ENCODE data around the gene CD48.

Gene CD48

DNA sequence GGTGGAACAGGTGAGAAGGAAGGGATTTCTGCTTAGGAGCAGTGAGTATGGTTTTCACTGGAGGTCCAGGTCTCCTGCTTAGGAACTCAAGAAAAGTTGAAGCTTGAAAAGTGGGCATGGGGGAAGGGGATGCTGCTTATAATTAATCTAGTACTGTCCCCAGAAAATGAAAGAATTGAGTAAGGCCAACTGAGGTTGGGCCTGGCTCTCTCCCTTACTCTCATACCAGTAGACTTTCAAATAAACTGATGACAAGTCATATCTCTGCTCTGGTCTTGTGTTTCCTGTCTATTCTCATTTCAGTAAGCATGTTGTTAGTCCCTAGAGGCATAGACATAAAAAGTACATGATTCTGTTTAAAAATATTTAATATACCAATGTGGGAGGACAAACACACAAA is 26.4 kb downstream of the CD48 start:
- Mint-ChIP-seq H3K27me3 (no peaks in the 10 kb centered on the region), H3K4me1 (ENCODE audit: low read depth) (peaks cover 92% of the 10 kb centered on the region), H3K27ac (peak overlapping the region; percentile 96), H3K9me3 (peaks cover 5% of the 10 kb centered on the region), H3K4me3 (peak overlapping the region; percentile 21), H3K36me3 (ENCODE audit: low read depth) (peaks cover 100% of the 10 kb centered on the region)
- DNase-seq, result no peak

- Mint-ChIP-seq H3K27ac (peak overlapping the region; percentile 96), H3K36me3 (ENCODE audit: low read depth) (peaks cover 98% of the 10 kb centered on the region), H3K4me3 (peak overlapping the region; percentile 49), H3K4me1 (ENCODE audit: low read depth) (peaks cover 75% of the 10 kb centered on the region), H3K27me3 (no peaks in the 10 kb centered on the region), H3K9me3 (peaks cover 5% of the 10 kb centered on the region)
- DNase-seq, result no peak
Observed at GRCh38 chr1:160682983-160683865, 28.4 kb downstream of the CD48 start.

DNA sequence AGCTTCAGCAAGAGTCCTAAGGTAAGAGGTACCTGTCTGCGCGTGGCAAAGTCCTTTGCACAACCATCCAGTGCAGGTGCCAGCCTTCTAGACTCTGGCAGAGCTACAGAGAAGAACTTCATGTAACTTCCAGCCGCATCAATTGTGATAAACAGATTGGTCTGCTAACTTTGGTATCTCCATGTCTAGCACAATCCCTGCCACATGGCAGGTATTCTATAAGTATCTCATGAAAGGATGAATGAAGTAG is 29.8 kb downstream of the CD48 start:
- Mint-ChIP-seq H3K27me3 (no peaks in the 10 kb centered on the region), H3K4me3 (no peak overlapping the region), H3K4me1 (ENCODE audit: low read depth) (peaks cover 71% of the 10 kb centered on the region), H3K27ac (peak overlapping the region; percentile 96), H3K9me3 (peaks cover 2% of the 10 kb centered on the region), H3K36me3 (ENCODE audit: low read depth) (peaks cover 98% of the 10 kb centered on the region)
- no peak for DNase-seq

GRCh38 chr1:160681066-160681890 is 30.3 kb downstream of the CD48 start:
- Mint-ChIP-seq H3K4me1 (ENCODE audit: low read depth) (peaks cover 68% of the 10 kb centered on the region), H3K36me3 (ENCODE audit: low read depth) (peaks cover 96% of the 10 kb centered on the region), H3K27me3 (no peaks in the 10 kb centered on the region), H3K27ac (peak overlapping the region; percentile 96), H3K9me3 (no peaks in the 10 kb centered on the region), H3K4me3 (no peak overlapping the region)
- peak; percentile 87 for DNase-seq

DNA sequence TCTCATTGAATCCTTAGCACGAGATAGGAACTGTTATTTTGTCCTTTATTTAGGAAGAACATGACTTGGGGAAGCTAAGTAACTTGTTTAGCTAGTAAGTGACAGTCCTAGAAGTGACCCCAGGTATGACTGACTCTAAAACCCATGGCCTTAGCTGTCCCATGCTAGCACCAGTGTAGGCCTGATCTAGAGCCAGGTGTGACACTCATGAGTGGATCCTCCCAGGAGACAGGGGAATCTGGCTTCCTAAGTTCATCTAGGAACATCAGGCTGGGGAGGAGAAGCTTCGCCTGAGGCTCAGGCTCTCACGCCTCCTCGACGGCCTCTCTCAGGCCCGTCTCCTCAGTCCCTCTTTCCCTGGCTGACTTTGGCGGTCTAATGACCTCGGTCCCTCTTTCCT is 31.2 kb downstream of the CD48 start:
- Mint-ChIP-seq H3K36me3 (ENCODE audit: low read depth) (peaks cover 92% of the 10 kb centered on the region), H3K4me3 (no peak overlapping the region), H3K9me3 (no peaks in the 10 kb centered on the region), H3K4me1 (ENCODE audit: low read depth) (peaks cover 65% of the 10 kb centered on the region), H3K27me3 (no peaks in the 10 kb centered on the region), H3K27ac (peak overlapping the region; percentile 96)
- DNase-seq, result no peak

DNA sequence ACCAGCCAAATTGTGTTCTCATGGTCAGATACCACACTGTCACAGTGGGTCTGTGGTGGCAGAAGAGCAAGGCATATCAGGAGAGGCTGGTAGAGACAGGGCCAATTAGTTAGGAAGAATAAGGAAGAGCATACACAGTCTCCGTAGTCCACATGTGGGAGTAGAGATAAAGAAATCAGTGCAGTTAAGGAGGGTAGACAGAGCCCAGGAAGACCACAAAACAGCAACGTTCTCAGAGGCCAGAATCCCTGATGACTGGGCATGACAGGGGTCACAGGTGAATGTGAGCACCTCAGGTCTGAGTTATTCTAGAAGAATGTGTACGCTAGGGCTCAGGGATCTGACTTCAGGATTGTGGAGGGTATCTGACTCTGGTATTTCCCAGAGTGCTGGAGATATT is 31.7 kb downstream of the CD48 start:
- H3K36me3 Mint-ChIP-seq (ENCODE audit: low read depth), result peaks cover 87% of the 10 kb centered on the region
- H3K9me3 Mint-ChIP-seq, result no peaks in the 10 kb centered on the region
- H3K27ac Mint-ChIP-seq, result peak overlapping the region; percentile 96
- peaks cover 60% of the 10 kb centered on the region for H3K4me1 Mint-ChIP-seq (ENCODE audit: low read depth)
- no peak for DNase-seq
- no peak overlapping the region for H3K4me3 Mint-ChIP-seq
- H3K27me3 Mint-ChIP-seq, result no peaks in the 10 kb centered on the region

- no peak overlapping the region for H3K4me3 Mint-ChIP-seq
- no peaks in the 10 kb centered on the region for H3K27me3 Mint-ChIP-seq
- peaks cover 31% of the 10 kb centered on the region for H3K4me1 Mint-ChIP-seq (ENCODE audit: low read depth)
- H3K36me3 Mint-ChIP-seq (ENCODE audit: low read depth), result peaks cover 59% of the 10 kb centered on the region
- H3K9me3 Mint-ChIP-seq, result no peaks in the 10 kb centered on the region
- no peak for DNase-seq
- peak overlapping the region; percentile 75 for H3K27ac Mint-ChIP-seq
Observed at GRCh38 chr1:160676869-160677597, 34.6 kb downstream of the CD48 start.

DNA sequence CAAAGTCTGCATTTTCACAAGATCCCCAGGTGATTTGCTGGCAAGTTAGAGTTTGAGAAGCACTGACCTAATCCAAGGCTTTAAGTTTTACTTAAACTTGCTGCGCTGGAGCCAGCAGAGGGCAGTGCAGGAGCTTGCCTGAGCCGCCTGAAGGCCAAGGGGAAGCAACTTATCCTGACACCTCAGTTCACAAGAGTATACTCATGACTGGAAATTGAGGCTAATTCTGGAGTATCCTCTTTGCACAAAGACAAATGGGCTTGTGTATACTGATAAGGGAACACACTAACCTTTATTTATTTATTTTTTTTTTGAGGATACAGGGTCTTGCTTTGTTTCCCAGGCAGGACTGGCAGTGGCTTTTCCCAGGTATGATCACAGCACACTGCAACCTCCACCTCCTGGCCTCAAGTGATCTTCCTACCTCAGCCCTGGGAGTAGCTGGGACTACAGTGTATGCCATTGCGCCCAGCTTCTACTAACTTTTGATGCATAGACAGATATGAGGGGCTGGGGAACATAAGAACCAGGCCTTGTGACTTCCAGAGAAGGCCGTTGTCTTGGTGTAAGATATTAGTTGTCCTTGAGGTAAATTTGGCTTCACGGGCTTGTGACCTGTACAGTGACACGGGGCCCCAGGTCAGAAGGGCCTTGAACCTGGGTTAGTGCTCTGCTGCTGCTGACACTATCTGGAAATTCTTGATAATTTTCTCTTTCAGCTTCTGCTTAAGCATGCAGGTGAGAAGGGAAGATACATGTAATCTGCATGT is 35.8 kb downstream of the CD48 start:
- H3K36me3 Mint-ChIP-seq (ENCODE audit: low read depth), result peaks cover 52% of the 10 kb centered on the region
- H3K9me3 Mint-ChIP-seq, result no peaks in the 10 kb centered on the region
- peaks cover 28% of the 10 kb centered on the region for H3K4me1 Mint-ChIP-seq (ENCODE audit: low read depth)
- H3K27me3 Mint-ChIP-seq, result no peaks in the 10 kb centered on the region
- peak overlapping the region; percentile 86 for H3K27ac Mint-ChIP-seq
- no peak overlapping the region for H3K4me3 Mint-ChIP-seq
- DNase-seq, result peak; percentile 80

DNA sequence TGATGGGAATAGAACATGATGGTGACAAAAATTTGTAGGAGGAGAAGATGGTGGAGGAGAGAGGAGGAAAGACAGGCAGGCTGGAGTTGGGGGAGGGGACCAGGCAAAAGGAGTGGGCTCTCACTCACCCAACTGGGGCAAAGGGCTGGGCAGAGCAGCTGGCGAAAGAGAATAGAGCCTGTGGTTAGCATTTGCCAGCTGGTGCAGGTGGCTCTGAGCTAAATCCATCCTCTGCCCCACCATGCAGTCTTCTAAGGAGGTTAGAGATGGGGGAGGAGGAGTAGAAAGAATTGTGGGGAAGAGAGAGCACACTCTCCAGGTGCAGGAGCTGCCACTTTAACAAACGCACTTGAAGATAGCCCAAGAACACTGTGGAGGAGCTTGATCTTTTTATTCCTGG is 37.2 kb downstream of the CD48 start:
- H3K27me3 Mint-ChIP-seq, result no peaks in the 10 kb centered on the region
- H3K9me3 Mint-ChIP-seq, result peaks cover 3% of the 10 kb centered on the region
- peaks cover 31% of the 10 kb centered on the region for H3K4me1 Mint-ChIP-seq (ENCODE audit: low read depth)
- H3K4me3 Mint-ChIP-seq, result no peak overlapping the region
- no peak overlapping the region for H3K27ac Mint-ChIP-seq
- peaks cover 50% of the 10 kb centered on the region for H3K36me3 Mint-ChIP-seq (ENCODE audit: low read depth)
- DNase-seq, result no peak

DNA sequence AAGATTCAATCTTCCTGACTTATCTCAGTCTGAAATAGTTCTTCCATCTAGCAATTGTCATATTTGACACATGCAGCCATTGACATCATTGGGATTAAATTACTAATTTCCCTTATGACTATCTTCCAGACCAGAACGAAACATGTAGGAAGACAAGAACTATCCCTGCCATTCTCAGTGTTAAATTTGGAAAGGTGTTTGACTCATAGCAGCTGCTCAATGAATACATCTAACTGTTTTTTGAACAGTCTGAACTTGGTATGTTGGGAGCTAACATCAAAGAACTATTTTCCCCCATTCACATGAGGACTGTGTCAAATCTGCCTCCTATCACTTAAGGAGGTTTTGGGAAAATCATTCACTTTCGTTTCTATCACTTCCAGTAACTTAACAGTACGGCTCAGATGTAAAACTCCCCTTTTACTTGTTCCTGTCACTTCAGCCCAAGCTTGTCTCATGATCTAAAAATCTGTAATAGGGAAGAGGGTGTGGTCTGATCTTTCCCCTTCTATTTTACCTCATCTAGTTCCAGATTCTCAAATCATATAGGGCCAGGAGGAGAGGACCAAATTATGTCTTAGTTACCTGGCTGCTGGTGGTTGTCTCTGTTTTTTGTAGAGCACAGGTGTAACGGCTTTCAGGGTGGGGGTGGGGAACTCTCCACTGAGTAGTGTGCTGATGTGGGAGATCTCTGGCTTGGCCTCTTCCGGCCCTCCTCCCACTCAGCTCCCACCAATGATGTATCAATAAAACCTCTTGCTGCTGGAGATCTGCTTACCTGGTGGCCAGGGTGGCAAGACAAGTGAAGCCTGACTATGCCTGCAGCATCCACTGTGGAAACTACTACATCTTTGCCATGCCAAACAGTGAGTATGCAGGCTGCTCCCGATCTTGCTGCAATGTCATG is 38.6 kb downstream of the CD48 start:
- peaks cover 35% of the 10 kb centered on the region for H3K4me1 Mint-ChIP-seq (ENCODE audit: low read depth)
- H3K27me3 Mint-ChIP-seq, result no peaks in the 10 kb centered on the region
- H3K9me3 Mint-ChIP-seq, result peaks cover 7% of the 10 kb centered on the region
- no peak overlapping the region for H3K27ac Mint-ChIP-seq
- DNase-seq, result no peak
- no peak overlapping the region for H3K4me3 Mint-ChIP-seq
- H3K36me3 Mint-ChIP-seq (ENCODE audit: low read depth), result peaks cover 45% of the 10 kb centered on the region

DNA sequence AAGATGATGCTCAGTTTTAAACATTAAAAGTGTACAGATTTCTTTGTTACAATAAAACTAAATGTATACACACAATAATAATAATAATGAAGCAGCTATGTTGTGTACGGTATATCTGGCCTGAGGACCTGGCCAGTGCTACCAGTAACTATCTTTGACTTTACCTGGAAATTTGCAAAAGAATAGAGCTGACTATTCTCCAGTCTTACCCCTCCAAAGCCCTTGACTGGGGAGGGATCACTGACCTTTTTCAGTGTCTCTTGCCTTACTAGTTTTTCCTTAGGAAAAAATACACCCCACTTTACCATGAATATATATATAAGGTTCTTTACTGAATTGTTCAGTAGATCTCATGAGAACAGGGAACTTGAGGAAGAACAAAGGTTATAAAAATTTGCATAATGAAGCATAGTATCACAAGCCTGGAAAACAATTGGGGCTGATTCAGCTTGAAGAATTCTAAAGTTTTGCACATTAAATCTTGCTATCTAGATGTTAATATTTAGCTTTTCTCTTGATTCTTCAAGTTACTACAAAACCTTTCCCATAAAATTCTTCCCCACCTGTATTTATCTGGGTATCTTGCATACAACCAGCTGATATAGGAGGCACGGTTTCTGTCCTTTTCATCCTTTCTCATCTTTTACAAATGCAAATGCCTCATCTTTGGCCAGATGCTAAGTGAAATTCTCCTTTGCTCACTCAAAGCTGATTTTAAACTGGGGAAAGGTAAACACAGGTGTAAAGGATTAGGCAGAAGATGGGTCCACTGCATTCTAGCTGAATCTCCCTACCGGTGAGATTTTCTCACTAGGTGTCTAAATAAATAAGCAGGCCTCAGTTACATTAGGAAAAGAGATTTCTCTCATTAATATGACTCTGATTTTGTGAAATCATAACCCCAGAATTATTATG is 39.8 kb downstream of the CD48 start:
- Mint-ChIP-seq H3K9me3 (peaks cover 7% of the 10 kb centered on the region), H3K27ac (no peak overlapping the region), H3K36me3 (ENCODE audit: low read depth) (peaks cover 36% of the 10 kb centered on the region), H3K4me3 (no peak overlapping the region), H3K27me3 (no peaks in the 10 kb centered on the region), H3K4me1 (ENCODE audit: low read depth) (peaks cover 34% of the 10 kb centered on the region)
- no peak for DNase-seq

DNA sequence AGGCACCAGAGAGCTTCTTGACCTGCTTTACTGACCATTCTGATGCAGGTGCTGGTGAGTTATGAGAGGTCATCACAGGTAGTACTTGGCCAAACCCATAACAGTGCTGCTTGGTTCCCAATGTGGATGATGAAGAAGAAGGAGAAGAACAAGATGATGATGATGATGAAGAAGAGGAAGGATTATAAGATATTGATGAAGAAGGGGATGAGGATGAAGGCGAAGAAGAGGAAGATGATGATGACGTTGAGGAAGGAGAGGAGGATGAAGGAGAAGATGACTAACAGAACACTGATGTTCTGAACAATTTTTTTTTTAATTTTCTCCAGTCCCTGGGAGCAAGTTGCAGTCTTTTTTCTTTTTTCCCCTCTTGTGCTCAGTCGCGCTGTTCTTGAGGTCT is 40.9 kb downstream of the CD48 start:
- peaks cover 28% of the 10 kb centered on the region for H3K36me3 Mint-ChIP-seq (ENCODE audit: low read depth)
- H3K27me3 Mint-ChIP-seq, result no peaks in the 10 kb centered on the region
- H3K4me3 Mint-ChIP-seq, result no peak overlapping the region
- DNase-seq, result no peak
- peaks cover 7% of the 10 kb centered on the region for H3K9me3 Mint-ChIP-seq
- peaks cover 38% of the 10 kb centered on the region for H3K4me1 Mint-ChIP-seq (ENCODE audit: low read depth)
- H3K27ac Mint-ChIP-seq, result peak overlapping the region; percentile 6
